ENCODE measurements around the gene COL21A1.

GRCh38 chr6:56244528-56245253 is 2.7 kb downstream of the COL21A1 start:
- TF ChIP-seq CTCF (IDR thresholded peaks at IDR 0.05) (no peak), POLR2A (IDR thresholded peaks at IDR 0.05) (no peak), EP300 (IDR thresholded peaks at IDR 0.05) (no peak), POLR2AphosphoS5 (IDR thresholded peaks at IDR 0.05) (no peak)
